Endothelial cell of hepatic sinusoid (primary cell): Measurements from ENCODE around the gene LGR5.

Experiments used
- in situ Hi-C: cut with HindIII; loops from 2 replicates; pipeline ENCODE4 v1.10.0; 2017; ENCODE audit warnings: low sequenced_read_pairs

Gene LGR5, protein sequence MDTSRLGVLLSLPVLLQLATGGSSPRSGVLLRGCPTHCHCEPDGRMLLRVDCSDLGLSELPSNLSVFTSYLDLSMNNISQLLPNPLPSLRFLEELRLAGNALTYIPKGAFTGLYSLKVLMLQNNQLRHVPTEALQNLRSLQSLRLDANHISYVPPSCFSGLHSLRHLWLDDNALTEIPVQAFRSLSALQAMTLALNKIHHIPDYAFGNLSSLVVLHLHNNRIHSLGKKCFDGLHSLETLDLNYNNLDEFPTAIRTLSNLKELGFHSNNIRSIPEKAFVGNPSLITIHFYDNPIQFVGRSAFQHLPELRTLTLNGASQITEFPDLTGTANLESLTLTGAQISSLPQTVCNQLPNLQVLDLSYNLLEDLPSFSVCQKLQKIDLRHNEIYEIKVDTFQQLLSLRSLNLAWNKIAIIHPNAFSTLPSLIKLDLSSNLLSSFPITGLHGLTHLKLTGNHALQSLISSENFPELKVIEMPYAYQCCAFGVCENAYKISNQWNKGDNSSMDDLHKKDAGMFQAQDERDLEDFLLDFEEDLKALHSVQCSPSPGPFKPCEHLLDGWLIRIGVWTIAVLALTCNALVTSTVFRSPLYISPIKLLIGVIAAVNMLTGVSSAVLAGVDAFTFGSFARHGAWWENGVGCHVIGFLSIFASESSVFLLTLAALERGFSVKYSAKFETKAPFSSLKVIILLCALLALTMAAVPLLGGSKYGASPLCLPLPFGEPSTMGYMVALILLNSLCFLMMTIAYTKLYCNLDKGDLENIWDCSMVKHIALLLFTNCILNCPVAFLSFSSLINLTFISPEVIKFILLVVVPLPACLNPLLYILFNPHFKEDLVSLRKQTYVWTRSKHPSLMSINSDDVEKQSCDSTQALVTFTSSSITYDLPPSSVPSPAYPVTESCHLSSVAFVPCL

GRCh38 chr12:71439613-71440344 lies at the start of gene LGR5:
Gene LGR5, plus strand, starts transcription at chr12:71439798. Its CDS starts 283 bp downstream, at chr12:71440081.
- in situ Hi-C loops: no loop called here

- in situ Hi-C loops: no loop called here
These were observed 47.0 kb upstream of the LGR5 start for GRCh38 chr12:71392521-71393145.

DNA sequence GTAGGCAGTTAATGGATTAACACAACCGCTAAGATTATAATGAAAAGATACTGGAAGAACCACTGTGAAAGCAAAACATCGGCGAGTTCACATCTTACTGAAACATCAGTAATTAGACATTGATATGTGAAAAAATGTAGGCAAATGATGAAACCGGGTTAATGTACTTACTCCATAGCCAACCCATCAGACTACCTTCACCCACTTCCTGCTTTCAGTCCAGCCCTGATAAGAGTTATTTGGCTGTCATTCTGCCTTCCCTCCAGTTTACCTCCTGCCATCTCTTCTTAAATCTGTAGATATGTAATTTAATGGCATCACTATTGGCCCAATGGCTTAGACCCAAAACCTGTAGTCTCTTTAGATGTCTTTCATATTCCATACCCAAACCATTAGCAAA lies 46.0 kb upstream of the LGR5 start:
- in situ Hi-C loops: no loop called here

- in situ Hi-C loops: no loop called here
These were observed 42.1 kb upstream of the LGR5 start for GRCh38 chr12:71397433-71397954.

DNA sequence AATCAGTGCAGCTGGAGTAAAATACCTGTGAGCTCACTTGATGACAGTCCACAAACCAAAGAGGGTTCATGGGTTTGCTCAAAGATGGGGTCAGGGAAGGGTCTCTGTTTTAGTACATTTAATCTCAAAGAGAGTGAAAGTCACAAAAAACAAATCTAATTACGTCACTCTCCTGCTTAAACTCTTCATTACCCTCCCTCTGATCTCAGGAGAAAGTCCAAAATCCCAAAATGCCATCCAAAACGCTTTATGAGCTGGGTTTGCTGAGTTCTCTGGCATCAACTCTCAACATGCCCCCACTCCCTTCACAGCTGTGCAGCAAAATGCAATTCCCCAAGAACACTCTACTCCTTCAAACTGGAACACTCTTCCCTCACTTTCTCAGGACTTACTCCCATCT lies 40.4 kb upstream of the LGR5 start:
- in situ Hi-C loops: no loop called here

GRCh38 chr12:71400481-71400880 lies 39.1 kb upstream of the LGR5 start:
- in situ Hi-C loops: no loop called here

- in situ Hi-C loops: no loop called here
These were observed 33.7 kb upstream of the LGR5 start for GRCh38 chr12:71405884-71406283.

DNA sequence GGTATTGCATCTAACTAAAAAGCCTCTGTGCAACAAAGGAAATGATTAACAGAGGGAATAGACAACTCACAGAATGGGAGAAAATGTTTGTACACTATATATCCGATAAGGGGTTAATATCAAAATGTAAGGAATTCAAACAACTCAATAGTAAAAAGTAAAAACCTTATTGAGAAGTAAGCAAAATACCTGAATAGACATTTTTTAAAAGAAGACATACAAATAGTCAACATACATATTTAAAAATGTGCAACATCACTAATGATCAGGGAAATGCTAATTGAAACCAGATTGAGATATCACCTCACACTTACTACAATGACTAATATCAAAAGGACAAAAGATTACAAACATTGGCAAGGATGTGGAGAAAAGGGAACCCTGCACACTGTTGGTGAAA lies 31.9 kb upstream of the LGR5 start:
- in situ Hi-C loops: no loop called here

- in situ Hi-C loops: no loop called here
These were observed 28.8 kb upstream of the LGR5 start for GRCh38 chr12:71410844-71411243.

DNA sequence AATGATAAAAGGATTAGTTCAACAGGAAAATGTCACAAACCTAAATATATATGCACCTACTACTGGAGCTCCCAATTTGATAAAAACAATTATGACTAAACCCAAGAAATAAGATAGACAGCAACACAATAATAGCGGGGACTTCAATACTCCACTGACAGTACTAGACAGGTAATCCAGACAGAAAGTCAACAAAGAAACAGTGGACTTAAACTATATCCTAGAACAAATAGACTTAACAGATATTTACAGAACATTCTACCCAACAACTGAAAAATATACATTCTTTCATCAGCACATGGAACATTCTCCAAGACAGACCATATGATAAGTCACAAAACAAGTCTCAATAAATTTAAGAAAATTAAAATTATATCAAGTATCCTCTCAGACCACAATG lies 28.0 kb upstream of the LGR5 start:
- in situ Hi-C loops: no loop called here

GRCh38 chr12:71415336-71416231 lies 24.0 kb upstream of the LGR5 start:
- in situ Hi-C loops: no loop called here

GRCh38 chr12:71417181-71417580 lies 22.4 kb upstream of the LGR5 start:
- in situ Hi-C loops: no loop called here

DNA sequence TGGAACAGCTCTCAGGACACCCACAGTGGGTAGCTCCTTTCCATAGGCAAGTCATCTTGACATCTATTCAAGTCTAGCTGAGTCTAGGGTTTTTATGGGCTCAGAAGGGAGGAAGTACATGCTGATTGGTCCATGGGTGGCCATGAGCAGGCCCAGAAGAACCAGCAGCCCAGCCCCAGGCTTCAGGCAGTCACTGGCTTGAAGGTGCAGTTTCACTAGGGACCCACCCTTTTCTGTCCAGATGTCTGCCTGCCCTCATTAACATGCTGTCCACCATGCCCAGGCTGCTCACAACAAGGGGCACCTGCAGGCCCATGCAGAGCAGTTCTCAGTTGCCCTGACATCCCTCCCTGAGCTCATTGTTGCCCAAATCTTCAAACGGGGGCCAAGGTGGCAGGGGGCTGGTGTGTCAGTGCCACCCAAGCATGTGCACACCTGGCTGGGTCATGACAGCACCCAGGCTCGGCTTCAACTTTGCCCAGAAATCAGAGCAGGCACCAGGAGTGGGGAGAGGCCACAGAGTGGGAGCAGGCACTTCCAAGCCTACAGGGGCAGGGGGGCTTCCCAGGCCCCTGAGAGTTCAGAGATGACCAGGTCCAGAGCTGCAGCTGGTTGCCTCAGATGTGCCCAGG lies 18.7 kb upstream of the LGR5 start:
- in situ Hi-C loops: no loop called here

DNA sequence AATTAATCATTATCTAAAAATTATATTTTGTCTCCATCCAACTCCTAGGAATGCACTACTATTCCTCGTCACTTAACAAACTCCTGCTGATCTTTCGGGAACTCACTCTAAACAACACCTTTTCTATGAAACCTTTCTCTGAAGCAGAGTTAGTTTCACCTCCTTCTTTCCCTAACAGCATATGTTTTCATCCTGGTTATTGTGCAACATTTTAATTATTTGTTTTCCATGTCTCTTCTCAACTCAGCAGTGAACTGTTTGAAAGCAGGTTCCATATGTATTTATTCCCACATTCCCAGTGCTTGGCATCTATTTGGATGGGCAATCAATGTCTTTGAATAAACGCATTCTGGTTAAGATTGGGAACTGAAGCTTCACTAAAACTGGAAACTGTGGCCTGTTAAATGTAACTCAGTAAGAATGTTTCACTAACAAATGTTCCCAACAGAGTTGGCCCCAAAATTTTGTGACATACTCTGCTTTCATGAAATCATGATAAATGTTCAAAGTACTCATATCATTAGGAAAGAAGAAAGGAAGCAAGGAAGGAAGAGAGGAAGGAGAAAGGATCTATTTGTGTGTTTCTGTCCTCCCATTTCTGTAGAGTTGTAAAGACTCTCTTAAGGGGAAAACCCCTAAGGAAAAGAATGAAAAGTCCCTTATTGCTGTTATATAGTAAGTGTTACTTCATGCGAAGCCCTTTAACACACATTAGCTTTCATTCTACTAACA lies 13.9 kb upstream of the LGR5 start:
- in situ Hi-C loops: no loop called here

DNA sequence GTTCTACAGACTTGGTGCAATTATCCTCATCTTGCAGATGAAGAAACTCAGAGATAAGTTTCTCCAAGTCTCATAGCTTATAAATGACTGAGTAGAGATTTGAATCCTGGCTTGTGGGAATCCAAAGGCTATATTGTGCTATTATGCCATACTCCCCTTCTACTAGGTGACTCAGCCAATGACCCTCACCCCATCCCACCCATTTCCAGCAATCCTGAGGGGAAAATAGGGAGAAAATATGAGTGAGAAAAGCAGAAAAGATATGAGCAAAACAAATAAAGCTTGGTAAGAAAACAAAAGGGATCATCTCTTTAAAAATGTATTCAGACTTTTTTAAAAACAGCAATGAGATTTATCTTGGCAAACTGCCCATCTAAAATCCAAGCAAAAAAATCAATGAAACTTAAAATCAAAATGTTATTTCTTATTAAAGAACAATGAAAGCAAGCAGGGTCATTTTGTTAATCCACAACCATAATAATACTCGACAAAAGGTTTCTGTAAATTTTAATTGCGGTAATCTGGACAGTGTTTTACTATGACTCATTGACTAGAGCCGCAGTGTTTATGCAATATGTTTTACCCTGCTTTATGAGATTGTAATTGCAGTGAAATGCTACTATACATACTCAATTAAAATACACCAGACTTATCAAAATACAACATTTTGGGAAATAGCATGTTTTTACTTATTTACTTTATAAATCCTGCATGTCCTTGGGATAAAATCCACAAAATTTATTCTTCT lies 13.1 kb upstream of the LGR5 start:
- in situ Hi-C loops: no loop called here

- in situ Hi-C loops: no loop called here
These were observed 8.8 kb upstream of the LGR5 start for GRCh38 chr12:71430756-71431155.

GRCh38 chr12:71431991-71432390 lies 7.6 kb upstream of the LGR5 start:
- in situ Hi-C loops: no loop called here

DNA sequence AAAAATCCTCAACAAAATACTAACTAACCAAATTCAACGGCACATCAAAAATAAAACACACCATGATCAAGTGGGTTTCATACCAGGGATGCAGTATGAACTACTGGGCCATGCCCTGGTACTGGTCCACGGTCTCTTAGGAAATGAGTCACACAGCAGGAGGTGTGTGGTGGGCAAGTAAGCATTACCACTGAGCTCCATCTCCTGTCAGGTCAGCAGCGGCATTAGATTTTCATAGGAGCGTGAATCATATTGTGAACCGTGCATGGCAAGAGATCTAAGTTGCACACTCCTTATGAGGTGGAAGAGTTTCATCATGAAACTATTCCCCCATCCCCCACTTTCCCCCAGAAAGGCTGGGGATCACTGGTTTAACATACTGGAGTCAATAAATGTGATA lies 6.7 kb upstream of the LGR5 start:
- in situ Hi-C loops: no loop called here
